Activated CD8-positive, alpha-beta memory T cell treated with anti-CD3 and anti-CD28 coated beads for 1 hour (primary cell): ENCODE results near the gene BAIAP2.
"Not testable (repeated sequence)": the region's sequence is repeated elsewhere in the genome, so short reads cannot be mapped to it uniquely, and the experiment has no call there.

Experiments
- DNase-seq, 2 donors: peaks; one replicate each; pipeline ENCODE4 v3.0.0-alpha.2; 2020; ENCODE audit warnings: low read depth in 1 of 2; ENCODE audit errors: extremely low read depth in 1 of 2

BAIAP2 gene

DNA sequence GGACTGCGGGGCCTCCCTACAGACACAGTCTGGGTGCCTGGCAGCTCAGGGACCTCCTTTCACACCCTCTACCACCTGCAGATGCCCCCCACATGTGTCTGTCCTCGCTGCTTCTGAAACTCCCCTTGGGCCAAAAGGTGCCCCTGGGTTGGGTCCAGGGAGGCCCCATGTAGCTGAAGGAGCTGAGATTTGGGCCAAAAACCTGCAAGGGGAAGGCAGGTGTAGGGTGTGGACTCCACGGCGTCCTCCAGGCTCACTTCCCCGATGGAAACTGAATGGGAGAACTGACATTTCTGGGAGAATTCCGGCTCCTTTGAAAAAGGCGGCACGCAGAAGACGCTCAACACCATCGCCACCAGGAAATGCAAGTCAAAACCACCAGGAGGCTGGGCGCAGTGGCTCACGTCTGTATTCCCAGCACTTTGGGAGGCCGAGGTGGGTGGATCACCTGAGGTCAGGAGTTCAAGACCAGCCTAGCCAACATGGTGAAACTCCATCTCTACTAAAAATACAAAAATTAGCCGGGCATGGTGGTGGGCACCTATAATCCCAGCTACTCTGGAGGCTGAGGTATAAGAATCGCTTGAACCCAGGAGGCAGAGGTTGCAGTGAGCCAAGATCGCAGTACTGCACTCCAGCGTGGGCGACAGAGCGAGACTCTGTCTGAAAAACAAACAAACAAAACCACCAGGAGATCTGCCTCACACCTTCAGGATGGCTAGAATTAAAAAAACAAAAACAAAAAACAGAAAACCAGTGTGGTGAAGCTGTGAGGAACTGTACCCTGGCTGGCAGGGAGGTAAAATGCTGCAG lies 13.2 kb upstream of the BAIAP2 start:
- no peak for DNase-seq

DNA sequence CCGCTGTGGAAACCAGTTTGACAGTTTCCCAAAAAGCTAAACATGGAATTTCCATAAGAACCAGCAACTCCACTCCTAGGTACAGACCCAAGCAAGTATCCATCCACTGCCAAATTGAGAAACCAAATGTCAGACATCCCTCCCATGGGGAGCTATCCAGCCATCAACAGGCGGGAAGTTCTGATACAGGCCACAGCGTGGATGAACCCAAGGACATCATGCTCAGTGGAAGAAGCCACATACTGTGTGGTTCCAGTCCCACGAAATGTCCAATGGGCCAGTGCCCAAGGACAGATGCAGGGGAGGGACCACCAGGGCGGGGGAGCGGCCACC lies 12.6 kb upstream of the BAIAP2 start:
- DNase-seq: no peak

DNA sequence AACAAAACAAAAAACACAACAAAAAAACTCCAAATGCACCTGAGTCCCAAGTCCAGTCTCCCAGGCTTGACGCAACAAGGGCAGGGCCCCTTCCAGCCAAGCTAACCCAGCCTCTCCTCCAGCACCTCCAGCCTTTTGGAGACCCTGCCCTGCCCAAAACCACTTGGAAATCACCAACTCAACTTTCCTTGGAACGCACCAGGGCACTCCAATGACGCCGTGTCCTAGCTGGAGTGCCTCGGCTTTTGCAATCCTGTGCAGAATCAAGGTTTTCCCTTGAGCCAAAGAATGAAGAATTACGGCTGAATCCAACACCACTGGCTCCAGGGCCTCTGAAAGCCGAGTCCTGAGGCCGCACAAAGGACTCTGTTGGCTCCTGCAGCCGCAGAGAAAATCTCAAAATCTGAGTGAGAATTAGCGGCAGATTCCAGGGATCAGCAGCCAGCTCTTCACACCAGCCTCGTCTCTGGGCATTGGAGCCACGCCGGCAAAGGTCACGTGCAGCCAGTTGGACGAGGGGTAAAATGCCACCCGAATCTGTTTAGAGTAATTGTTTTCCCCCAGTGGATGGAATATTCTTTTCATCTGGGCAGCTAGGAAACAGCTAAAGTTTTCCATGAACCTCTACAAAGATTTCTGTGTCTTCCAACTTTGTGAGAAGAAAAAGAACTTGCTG lies 9.7 kb upstream of the BAIAP2 start:
- no peak for DNase-seq

DNA sequence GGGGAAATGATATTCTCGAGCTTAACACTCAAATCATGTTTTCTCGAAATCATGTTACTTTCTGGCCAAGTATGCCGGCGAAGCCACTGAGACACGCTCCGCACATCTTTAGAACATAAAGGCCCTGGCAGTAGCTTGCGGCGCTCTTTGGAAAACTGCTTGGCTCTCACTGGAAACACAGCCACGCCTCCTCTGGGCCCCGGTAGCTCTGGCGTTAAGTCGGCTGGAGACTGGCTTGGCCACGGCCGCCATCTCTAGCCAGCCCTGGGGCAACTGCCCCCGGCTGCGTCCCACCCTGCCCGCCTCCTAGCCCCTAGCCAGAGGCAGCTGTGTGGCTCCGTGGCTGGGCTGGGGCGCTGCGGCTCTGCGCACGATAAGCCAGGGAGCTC lies 9.2 kb upstream of the BAIAP2 start:
- DNase-seq: no peak

DNA sequence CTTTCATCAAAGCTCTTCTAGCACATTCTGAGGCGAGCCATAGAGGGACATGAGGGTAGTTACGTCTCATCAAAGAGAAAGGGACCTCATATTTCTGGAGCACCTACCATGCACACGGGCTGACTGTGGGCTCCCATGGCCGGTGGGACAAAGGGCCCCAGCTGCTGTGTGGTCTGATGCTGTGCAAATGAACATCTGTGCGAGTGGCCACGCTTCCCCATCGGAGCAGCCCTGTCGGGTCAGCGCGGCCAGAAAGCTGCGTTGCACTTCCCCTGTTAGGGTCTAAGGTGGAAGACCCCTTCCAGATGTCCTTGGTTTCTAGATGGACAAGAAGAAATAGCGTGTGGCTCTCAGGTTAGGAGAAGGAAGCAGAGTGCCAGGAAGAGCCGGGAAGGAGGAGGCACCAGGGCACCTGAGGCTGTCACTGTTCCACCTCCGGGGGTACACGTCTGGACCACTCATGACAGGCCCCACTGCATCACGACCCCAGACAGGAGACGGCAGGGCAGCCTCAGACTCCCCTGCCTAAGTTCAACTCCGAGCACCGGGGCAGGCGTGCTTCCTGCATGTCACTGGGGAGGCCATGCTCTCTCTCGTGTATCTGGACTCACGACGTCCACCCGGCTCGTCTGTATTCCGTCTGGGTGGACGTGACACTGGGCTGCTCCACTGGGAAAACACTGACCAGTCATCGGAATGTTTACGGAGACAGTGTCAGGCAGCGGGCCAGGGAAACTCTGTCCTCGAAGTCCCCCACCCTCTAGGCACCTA lies 8.5 kb upstream of the BAIAP2 start:
- DNase-seq: no peak

DNA sequence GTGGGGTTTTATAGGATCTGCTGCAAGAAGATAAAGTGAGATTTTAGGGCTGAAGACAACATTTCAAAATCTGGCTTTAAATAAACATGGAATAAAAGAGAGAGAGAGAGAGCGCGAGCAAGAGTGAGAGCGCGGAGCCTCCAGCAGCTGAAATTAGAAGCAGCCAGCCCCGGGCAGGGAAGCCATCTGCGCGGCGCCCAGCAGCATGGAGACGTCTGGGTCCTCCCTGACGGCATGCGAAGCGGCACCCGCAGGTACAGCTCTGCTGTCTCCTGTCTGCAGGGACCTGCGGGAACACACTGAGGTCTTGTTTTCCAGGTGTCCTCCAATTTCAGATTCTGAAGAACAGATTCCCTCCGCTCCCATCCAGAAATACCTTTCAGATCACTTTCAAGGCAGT lies 7.9 kb upstream of the BAIAP2 start:
- no peak for DNase-seq

DNA sequence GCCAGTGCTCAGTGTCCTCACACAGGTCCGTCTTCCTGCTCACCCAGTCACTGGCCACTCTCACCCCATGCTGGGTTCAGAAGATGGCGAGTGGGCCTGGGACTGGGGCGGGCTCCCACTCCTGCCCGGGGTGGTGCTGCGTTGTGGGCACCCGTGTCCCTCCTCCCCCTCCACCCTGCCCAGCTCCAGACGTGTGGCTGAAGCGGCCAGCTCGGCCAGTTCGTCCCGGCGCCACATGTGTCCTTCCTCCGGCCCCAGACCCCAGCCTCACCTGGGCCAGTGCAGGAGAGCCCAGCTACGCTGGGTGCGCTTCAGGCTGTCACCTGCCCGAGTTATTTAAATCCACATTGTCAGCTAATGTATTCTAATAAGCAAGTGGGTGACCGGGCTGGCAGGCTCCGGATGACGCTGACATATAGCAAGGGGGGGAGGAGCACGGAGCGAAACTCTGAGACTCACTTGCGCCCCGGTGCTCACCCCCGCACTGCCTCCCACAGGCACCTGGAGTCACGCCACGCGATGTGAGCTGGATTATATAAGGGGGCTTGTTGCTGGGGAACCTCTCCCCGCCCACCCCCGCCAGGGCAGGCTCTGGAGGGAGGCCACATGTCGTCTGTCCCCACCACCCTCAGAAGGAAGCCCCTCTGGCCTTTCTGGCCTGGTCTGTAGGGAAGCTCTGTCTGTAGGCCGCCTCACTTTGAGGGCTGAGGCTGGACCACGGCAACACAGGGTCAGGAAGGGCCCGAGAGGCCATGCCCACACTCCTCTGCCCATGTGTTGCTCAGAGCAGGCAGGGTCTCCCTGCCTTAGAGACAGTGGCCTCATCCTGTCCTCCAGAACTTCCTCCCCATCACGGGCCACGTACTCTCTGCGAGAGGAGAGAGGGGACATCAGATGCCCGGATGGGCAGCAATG lies 7.1 kb upstream of the BAIAP2 start:
- DNase-seq: no peak

DNA sequence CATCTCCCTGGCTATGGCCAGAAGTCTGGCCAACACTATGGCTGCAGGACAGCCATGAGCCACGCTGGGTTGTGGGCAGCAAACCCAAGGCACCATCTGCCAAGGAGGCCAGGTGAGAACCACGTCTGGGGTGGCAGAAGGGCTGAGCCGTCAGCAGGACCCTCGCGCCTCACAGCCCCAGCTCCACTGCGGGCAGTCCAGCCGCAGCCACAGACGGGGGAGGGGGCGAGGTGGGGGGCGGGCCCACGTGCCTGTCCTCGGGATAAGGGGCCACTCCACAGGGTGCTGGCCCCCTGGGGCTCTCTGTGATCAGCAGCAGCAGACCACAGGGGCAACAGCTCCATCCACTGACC lies 6.5 kb upstream of the BAIAP2 start:
- no peak for DNase-seq

DNA sequence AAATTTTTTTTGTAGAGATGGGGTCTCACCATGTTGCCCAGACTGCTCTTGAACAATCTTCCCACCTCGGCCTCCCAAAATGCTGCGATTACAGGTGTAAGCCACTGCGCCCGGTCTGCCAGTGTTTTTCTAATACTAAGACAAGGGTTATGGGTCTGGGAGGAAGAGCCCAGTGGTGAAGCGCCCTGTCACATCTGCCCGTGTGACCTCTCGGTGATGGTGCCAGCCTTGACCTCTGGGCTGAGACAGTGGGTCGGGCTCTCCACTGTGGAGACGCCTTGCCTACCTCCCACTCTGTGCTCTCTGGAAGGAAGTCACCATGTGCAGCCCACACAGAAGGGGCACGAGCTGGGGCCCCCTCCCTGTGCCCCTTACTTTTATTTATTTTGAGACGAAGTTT lies 5.1 kb upstream of the BAIAP2 start:
- no peak for DNase-seq

DNA sequence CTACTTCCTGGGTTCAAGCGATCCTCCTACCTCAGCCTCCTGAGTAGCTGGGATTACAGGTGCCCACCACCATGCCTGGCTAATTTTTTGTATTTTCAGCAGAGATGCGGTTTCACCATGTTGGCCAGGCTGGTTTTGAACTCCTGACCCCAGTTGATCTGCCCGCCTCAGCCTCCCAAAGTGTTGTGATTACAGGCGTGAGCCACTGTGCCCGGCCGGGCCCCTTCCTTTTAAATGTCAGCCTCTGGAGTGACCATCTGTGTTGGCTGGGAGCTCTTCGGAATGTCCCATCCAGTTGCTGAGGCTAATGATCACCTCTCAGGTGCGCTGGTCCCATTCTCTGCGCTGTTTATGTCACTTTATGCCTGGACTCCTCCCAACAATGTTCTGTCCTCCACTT lies 4.6 kb upstream of the BAIAP2 start:
- DNase-seq: not testable (repeated sequence)

DNA sequence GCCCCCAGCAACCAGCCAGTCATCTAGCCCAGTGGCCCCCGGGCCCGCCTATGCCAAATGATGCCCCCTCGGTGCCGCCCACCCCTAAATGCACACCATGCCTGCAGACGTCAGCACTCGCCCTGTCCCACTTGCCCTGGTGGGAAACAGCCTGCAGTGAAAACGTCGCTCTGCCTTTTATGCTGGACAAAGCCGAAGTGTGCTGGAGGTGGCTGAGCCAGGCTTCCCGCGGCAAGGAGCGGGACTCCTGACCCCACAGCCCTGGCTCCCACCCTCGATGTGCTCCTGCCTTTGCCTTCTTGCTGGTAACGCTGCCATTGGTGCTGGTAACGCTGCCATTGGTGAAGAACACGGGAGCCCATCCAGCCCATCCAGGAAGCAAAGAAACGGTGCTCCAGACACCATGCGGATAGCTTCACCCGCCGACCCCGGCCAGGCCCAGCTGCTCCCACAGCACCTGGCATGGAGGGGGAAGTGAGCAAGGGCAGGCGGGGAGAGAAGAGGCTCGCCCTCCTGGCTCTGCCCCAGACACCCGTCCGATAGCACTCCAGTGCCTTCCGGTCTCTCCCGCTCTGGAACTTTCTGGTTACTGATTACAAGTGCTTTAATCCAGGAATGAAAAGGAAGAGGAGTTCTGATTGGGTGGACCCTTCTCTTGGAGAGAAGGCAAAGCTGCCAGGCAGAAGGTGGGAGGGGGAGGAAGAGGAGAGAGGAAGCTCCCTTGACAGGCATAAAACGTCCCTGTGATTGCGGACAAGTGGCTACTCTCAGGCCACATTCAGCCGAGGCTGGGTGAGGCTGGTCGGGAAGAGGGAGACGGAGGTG lies 4.0 kb upstream of the BAIAP2 start:
- DNase-seq: no peak

DNA sequence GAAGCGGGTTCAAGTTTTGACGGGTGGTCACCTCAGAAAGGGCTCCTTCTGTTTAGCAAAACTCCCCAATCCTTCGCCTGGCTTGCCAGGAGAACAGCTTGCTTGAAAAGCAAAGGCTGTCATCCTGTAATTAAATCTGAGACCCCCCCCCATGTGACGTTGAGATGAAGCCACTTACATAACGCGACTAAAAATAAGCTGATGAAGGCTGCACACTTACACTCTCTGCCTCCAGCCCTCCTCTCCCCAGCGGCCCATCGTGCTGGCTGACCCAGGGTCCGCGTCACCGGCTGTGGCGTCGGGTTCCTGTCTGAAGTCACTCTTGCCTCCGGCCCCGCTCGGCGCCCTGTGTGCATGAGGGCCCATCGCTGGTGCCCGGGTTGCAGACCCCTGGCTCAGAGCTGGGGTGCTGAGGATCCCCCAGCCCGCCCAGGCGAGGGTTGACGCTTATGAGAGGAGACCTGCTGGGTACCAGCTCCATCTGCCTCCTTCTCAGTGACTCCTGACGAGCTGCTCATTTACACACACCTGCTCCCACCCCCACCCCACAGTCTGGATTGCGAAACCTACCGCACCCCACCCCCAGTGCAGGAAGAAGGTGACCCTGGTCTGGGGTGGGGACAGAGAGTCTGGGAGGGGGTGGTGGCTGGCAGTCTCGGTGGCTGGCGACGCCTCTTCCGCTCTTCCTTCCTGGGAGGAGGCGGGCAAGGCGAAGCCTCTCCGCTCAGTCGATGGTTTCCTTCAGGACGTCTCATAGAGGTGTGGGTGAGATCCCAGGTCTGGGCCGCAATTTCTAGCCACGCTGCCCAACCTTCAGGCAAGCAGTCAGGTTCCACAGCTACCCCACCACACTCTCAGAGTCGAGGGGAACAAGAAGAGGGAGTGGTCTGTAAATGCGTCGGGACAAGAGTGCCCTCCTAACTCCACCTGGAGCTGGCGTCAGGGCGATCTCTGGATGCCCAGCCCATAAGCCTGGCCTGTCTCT lies 3.1 kb upstream of the BAIAP2 start:
- no peak for DNase-seq

DNA sequence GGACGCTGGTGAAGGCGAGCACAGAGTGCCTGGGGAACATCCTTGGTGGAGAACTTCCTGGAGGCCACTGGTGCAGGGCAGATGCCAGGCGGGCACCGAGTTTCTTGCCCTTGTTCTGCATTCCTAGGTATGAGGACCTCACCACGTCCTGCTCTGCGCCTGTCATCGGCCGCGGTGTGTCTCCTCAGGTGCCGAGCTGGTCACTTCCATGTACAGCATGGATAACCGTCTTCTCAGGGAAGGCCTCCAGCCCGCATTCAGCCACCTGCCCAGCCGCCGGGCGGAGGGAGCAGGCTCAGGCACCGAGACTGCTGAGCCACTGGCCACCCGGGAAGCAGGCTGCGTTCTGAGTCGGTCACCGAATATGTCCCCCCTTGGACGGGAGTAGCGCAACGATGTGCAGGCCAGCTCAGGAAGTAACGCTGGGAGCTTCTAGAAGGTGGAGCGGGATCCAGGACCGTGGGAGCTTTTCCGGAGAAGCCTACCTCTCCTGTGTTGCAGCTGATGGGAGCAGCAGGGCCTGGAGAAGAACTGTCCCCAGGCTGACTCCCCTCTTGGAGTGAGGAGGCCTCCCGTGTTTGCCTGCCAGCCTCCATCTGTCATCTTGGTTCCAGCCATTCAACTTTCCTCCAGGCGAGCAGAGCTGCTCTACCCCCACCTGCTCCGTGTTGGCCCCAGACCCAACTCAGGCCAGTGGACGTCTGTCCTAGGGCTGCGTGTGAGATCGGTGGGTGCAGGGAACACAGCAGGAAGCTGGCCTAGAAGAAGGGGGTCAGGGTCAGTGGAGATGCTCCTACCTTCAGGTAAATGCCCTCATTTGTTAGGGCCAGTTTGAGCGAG lies 2.1 kb upstream of the BAIAP2 start:
- no peak for DNase-seq

DNA sequence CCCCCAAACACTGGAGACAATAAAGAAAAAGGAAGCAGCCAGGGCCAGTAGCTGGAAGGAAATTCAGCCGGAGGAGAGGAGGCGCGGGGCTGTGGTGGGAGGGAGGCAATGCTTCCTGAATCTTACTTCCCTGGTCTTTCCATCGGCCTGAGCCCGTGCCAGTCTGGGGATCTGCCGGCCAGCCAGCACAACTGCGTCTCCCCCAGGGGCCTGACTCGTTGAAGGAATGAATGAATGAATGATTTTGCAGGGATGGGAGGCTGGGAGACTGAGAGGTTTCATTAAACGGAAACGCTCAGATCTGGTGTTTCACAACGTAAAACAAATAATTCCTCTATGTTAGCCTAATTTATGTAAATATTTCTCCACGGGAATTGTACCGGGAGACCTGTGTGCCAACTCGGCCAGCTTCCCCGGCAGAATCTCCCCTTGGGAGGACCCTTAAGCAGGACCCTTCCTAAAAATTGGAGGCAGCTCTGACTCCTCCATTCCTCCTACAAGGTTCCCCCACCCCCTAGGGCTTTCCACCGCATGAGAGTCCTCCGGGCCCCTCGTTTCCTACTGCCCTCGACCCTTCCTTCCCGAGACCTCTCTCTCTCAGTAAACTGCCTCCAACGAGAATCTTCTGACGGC lies 1.3 kb upstream of the BAIAP2 start:
- DNase-seq: no peak

DNA sequence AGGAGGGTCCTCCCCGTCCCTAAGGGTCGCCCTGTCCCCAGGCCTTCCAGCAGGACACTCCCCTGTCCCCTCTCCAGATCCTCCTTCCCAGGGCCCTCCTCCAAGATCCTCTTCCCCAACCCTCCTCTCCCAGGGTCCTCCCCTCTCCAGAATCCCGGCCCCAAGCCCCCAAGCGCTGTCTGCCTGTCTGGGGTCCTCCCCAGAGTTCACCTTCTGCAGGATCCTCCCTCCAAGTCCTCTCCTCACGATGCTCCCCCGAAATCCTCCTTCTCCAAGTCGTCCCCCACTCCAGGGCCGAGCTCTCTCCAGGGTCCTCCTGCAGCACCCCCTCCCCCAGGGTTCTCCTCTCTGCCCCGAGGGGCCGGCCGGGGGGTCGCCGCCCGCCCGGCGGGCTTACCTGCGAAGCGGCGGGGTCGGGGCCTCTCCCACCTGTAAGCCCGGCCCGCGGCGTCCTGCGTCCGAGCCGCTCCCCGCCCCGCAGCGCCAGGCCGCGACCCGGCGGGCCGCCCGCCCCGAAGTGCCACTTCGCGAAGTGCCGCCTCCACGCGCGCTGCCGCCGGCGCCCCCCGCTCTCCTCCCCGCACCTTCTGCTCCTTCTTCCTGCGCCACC lies 678 bp upstream of the BAIAP2 start:
- DNase-seq: no peak

DNA sequence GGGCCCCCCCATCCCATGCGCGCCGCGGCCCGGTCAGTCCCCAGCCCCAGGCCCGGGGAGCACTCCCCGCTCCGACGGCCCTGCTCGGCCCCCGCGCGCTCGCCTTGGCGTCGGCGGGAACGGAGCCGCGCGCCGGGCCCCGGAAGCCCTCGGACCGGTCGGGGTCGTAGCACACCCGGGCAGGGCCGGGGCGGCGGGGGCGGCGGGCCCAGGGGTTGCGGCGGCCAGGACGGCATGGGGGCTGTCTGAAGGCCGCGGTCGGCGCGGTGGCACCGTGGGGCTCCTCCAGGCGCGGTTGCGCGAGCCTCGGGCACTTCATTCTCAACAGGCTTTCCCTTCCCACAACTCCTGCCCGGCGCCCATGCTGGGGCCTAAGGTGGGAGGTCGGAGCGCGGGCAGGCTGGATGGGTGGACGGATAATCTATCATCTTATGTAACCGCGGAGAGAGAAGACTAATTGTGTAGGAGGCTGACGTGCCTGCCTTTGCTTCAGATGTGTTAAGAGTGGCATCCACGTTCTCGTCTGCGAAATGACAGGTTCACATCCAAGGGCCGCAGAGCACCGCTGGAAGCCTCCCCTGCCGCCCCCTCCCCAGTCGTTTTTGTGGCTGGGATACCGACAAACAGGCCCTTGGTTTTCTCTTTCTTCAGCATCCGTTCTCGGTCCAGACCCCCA lies 708 bp downstream of the BAIAP2 start:
- no peak for DNase-seq
